ENCODE data around the gene PCNX2. TPM values are rescaled to one million over a fixed set of nuclear protein-coding genes. Genes with fewer than 3 reads are reported as not detected.

The PCNX2 gene
- total and polyA plus RNA-seq, 2 of the 13 experiments (the other 11 are each of a cell fraction or from before 2014, with no cell fraction given), result 0.11 to 0.42 TPM

DNA sequence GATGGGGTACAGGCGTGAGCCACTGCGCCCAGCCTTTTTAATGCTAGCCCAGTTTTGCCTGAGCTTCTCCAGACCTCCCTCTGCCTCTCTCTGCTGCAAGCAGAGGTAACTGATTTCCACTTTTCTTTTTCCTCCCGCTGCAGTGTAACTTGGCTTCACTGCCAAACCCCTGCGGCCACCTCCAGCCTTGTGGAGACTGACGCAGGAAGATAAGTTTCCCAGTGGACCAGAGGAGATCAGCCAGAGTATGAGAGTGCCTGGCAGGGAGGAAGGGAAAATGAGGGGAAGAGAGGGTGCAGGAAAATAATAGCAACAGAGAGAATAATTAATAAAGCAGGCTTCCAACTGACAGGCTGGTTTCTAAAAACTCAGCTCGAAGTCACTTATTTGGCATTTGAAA is 143.7 kb downstream of the PCNX2 start:
- Histone ChIP-seq H3K4me3 (replicated peaks in 1 of 3; ENCODE audit: insufficient read depth in 1 of 3, low read depth in 2 of 3, low read length in 3 of 3) (no peak overlapping the region), H3K36me3 (replicated peaks in 1 of 2; ENCODE audit: control insufficient read depth in 1 of 2, insufficient read depth in 2 of 2, low read length in 2 of 2) (no peaks in the 10 kb centered on the region), H3K27ac (ENCODE audit: extremely low read length, insufficient read depth, low read length) (no peak overlapping the region), H4K20me1 (ENCODE audit: insufficient read depth, low read length) (no peaks in the 10 kb centered on the region), H3K9me3 (ENCODE audit: low read length) (no peaks in the 10 kb centered on the region), H2AFZ (ENCODE audit: low read length) (no peak overlapping the region), H3K4me1 (ENCODE audit: insufficient read depth, low read length) (no peaks in the 10 kb centered on the region), H3K9ac (ENCODE audit: insufficient read depth, low read depth, low read length) (no peak overlapping the region), H3K27me3 (ENCODE audit: control insufficient read depth in 1 of 2, insufficient read depth in 2 of 2, low read length in 2 of 2) (no peaks in the 10 kb centered on the region; a peak in 1 of 5 replicates), H3K4me2 (ENCODE audit: low read depth, low read length) (no peak overlapping the region), H3K79me2 (ENCODE audit: insufficient read depth, low read length) (no peaks in the 10 kb centered on the region)
- in situ Hi-C loops (cut with HindIII; ENCODE audit: extremely low pct_ligation_motif_present, low pct_unique_long_range_greater_than_20kb), result no loop called here
- ATAC-seq (no peak), FAIRE-seq (no peak), DNase-seq (ENCODE audit: low spot score) (no peak)
- intact Hi-C loops (cut with micrococcal nuclease; ENCODE audit: unreplicated experiment), result no loop called here
- WGBS (ENCODE audit: low lambda C conversion rate), result 37% methylated on average over 6 of the region's 6 CpGs
- ChIA-PET CTCF (ENCODE audit: low intra/inter-chr PET ratio, low total read pairs) (no interaction called here), POLR2A (no interaction called here)
- no TSS peak for BruUV-seq (replicated peaks)
- no peak for TF ChIP-seq SMARCC2 (IDR thresholded peaks at IDR 0.05)
- no peak for TF ChIP-seq ZBTB33 (CRISPR knock-in tag; IDR thresholded peaks at IDR 0.05)
- TF ChIP-seq, protein P1, sequence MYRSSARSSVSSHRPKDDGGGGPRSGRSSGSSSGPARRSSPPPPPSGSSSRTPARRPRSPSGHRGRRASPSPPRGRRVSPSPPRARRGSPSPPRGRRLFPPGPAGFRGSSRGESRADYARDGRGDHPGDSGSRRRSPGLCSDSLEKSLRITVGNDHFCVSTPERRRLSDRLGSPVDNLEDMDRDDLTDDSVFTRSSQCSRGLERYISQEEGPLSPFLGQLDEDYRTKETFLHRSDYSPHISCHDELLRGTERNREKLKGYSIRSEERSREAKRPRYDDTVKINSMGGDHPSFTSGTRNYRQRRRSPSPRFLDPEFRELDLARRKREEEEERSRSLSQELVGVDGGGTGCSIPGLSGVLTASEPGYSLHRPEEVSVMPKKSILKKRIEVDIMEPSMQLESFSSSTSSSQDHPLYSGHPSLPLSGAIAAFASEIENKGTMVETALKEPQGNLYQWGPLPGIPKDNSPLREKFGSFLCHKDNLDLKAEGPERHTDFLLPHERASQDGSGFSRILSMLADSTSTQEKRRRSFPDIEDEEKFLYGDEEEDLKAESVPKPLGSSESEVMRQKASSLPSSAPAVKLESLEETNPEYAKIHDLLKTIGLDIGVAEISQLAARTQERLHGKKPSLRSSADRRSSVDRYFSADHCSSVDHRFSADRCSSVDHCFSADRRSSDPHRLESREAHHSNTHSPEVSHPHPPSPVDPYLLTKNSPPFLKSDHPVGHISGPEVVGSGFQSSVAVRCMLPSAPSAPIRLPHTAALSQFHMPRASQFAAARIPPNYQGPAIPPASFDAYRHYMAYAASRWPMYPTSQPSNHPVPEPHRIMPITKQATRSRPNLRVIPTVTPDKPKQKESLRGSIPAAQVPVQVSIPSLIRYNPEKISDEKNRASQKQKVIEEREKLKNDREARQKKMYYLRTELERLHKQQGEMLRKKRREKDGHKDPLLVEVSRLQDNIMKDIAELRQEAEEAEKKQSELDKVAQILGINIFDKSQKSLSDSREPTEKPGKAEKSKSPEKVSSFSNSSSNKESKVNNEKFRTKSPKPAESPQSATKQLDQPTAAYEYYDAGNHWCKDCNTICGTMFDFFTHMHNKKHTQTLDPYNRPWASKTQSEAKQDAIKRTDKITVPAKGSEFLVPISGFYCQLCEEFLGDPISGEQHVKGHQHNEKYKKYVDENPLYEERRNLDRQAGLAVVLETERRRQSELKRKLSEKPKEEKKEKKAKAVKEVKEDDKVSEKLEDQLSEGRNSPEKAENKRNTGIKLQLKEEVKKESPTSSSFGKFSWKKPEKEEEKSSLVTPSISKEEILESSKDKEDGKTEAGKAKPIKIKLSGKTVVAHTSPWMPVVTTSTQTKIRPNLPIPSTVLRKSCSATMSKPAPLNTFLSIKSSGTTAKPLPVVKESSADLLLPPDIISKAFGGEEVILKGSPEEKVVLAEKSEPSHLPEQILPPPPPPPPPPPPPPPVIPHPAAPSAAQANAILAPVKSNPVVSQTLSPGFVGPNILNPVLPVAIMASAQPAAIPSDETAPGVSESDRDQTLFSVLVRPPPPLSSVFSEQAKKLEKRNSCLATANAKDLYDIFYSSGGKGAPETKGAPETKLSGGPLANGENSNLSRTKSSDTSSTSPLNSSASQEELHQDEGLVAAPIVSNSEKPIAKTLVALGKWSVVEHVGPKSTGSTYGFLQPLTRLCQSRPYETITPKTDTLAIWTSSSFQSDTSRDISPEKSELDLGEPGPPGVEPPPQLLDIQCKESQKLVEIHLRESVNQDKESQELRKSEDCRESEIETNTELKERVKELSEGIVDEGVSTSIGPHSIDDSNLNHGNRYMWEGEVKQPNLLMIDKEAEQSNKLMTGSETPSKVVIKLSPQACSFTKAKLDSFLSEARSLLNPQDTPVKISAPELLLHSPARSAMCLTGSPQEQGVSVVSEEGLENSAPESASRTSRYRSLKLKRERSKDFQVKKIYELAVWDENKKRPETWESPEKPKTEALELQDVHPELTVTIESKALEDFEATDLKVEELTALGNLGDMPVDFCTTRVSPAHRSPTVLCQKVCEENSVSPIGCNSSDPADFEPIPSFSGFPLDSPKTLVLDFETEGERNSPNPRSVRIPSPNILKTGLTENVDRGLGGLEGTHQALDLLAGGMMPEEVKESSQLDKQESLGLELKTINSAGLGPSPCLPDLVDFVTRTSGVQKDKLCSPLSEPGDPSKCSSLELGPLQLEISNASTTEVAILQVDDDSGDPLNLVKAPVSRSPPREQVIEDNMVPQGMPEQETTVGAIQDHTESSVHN (CRISPR knock-in tag; IDR thresholded peaks at IDR 0.05), result no peak
- no peak for TF ChIP-seq RFX5 (IDR thresholded peaks at IDR 0.05; ENCODE audit: low read depth, low read length)
- no peak for TF ChIP-seq ARHGAP35 (CRISPR knock-in tag; IDR thresholded peaks at IDR 0.05; ENCODE audit: borderline replicate concordance)
- TF ChIP-seq KLF12 (CRISPR knock-in tag; IDR thresholded peaks at IDR 0.05; ENCODE audit: borderline replicate concordance), result no peak
- no peak for TF ChIP-seq CHD2 (IDR thresholded peaks at IDR 0.05; ENCODE audit: low read depth, low read length)
- no peak for TF ChIP-seq CAMTA2 (CRISPR knock-in tag; IDR thresholded peaks at IDR 0.05; ENCODE audit: borderline replicate concordance)
- TF ChIP-seq ZNF563 (CRISPR knock-in tag; IDR thresholded peaks at IDR 0.05), result no peak
- TF ChIP-seq RFX1 (IDR thresholded peaks at IDR 0.05), result no peak
- TF ChIP-seq GLMP (CRISPR knock-in tag; IDR thresholded peaks at IDR 0.05; ENCODE audit: borderline replicate concordance), result no peak
- TF ChIP-seq ZNF839 (CRISPR knock-in tag; IDR thresholded peaks at IDR 0.05; ENCODE audit: borderline replicate concordance), result no peak
